ENCODE measurements around the gene LDLRAD4.

DNA sequence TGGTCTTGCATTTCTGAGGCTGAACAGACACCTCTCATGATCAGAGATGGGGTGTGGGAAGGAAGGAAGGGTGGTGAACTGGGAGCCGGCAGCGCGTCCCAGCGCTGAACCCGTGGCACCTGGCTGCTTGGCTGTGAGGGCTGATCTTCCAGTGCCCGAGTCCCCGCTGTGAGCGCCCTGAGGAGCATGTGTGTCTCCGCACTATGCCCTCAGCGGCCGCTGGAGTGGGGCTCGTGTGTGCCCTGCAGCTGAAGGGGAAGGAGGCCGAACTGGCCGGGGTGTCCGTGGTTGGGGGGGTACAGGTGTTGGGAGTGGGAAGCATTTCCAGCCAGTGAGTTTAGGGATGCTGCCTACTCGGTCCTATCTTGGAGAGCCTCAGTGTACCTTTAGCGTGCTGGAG, 82.2 kb downstream of the LDLRAD4 start:
- TF ChIP-seq, protein P1, sequence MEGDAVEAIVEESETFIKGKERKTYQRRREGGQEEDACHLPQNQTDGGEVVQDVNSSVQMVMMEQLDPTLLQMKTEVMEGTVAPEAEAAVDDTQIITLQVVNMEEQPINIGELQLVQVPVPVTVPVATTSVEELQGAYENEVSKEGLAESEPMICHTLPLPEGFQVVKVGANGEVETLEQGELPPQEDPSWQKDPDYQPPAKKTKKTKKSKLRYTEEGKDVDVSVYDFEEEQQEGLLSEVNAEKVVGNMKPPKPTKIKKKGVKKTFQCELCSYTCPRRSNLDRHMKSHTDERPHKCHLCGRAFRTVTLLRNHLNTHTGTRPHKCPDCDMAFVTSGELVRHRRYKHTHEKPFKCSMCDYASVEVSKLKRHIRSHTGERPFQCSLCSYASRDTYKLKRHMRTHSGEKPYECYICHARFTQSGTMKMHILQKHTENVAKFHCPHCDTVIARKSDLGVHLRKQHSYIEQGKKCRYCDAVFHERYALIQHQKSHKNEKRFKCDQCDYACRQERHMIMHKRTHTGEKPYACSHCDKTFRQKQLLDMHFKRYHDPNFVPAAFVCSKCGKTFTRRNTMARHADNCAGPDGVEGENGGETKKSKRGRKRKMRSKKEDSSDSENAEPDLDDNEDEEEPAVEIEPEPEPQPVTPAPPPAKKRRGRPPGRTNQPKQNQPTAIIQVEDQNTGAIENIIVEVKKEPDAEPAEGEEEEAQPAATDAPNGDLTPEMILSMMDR (IDR thresholded peaks at IDR 0.05; ENCODE audit: insufficient read depth, low read length, poor library complexity, severe bottlenecking) = no peak
- TF ChIP-seq EZH2phosphoT487 (conservative IDR thresholded peaks at IDR 0.05; ENCODE audit: low read length) = no peak

Measured in SU-DHL-6 (cell line).